ENCODE measurements around the gene NET1.
A peak's percentile ranks its signal among the peaks of the same experiment; 100 is the strongest.

Gene NET1

DNA sequence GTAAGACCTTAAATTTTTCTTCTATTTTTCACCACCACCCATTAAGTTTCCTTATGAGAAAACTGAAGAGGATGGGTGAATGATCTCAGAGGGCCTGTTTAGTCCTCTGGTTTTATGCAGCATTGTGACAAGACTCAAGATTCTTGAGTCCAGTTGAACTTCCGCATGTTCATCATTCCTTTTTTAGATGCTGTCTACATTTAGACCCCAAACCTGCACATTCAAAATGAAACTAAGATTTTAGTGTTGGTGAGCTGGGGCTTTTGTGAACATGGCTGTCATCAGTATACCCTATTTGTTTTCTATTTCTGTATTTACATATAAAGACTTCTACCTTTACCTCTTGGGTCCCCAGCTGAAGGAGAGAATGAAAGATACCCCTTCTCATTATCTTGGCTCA, 31.1 kb downstream of the NET1 start:
- no peak for DNase-seq

GRCh38 chr10:5445006-5445405, 32.6 kb downstream of the NET1 start:
- no peak for DNase-seq

DNA sequence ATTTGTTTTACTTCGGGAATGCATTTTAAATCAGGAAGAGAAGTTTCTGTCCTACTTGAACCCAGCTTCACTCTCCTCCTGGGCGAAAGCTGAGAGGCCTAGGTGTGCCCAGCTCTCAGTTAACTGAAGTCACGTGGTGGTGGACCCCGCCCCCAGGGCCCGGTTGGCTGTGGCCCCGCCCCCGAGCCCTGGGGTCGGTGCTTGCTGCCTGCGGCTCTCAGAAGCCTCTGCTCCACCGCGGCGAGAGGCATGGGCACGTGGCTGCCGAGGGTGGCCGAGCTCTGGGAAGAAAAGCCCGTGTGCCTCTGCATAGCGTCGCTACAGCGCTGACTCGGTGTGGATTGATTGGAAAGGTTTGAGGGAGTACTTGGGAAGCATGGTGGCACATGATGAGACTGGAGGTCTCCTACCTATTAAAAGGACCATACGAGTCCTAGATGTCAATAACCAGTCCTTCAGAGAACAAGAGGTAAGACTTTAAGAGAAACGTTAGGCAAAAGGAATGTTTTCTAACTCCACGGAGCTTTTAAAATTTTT, 34.1 kb downstream of the NET1 start:
- DNase-seq, result peak; percentile 63 to 83

DNA sequence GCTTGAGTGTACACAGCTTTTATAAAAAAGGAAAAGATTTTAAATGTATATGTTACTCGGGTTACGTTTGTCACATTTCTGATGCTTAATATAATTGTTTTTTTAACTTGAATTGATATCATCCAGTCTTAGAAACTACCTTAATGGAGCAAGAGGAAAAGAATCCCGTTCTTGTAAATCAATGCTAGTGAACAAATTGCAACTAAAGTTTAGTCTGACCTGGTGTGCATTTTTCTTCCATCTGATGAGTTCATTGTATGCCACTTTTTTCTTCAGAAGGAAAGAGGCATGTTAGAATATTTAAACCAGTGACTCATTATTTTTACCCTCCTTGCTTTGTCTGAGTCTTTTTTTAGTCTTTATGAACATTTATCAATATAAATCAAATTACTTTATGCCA, 34.7 kb downstream of the NET1 start:
- no peak for DNase-seq

GRCh38 chr10:5447611-5448071, 35.3 kb downstream of the NET1 start:
- DNase-seq, result no peak

DNA sequence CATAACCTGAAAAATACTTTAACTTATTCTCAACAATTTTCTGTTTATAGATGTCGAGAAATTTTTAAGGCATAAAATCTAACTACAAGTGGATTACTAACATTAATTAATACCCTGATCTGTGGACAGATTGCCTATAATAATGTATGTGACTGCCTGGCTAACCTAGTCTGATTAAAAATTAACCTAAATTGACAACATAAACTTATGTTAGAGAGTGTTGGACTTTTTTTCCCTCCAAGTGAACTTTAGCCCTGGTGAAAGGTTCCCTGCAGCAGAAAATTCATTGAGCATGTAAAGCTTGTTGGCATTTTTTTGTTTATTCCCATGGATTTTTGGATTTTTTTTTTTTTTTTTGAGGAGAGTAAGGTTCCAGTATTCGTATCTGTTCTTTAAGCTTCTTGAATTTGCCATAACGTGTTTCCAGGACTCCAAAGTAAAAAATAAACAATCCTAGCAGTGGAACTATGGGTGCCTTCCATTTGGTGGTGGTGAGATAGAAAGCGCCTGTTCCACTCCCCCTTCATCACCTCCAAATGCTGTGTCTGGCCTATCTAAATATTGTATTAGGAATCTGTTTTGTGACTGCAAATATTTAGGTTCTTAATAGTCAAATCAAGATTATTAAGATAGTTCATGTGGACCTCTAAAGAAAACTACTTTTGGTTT, 36.1 kb downstream of the NET1 start:
- no peak for DNase-seq

DNA sequence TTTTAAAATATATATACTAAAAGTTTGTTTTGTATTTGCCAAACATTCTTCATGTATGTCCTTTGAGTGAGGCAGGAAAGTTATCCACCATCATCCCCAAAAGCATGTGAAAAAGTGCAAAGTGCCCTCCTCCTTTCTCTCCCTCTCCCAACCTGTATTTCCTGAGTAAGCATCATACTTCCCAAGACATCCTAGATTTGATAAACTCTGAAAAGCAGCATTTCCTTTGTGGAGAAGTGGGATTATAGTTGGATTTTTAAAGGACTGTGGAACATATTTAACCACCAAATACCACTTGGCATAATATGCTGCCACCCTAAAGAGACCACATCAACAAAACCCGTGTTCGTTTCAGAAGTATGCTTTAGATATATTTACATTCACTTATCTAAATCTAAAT, 36.9 kb downstream of the NET1 start:
- DNase-seq, result no peak

DNA sequence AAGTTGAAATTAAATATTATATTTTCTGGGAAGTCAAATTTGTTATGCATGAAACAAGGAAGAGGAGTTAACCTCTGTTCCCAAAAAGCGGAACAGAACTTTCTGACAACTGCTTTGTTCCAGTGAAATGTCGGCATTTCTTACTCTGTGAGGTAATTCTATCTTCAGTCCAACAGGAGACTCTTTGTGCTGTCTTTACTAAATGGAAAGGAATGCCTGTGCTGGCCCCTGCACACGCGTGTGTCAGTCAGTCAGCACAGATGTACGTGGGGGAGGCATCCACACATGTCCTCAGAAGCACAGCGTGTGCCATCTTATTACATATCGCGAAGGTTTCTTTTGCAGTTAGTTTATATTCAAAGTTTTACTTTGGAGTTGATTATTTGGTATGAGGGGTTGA, 37.5 kb downstream of the NET1 start:
- DNase-seq, result no peak

DNA sequence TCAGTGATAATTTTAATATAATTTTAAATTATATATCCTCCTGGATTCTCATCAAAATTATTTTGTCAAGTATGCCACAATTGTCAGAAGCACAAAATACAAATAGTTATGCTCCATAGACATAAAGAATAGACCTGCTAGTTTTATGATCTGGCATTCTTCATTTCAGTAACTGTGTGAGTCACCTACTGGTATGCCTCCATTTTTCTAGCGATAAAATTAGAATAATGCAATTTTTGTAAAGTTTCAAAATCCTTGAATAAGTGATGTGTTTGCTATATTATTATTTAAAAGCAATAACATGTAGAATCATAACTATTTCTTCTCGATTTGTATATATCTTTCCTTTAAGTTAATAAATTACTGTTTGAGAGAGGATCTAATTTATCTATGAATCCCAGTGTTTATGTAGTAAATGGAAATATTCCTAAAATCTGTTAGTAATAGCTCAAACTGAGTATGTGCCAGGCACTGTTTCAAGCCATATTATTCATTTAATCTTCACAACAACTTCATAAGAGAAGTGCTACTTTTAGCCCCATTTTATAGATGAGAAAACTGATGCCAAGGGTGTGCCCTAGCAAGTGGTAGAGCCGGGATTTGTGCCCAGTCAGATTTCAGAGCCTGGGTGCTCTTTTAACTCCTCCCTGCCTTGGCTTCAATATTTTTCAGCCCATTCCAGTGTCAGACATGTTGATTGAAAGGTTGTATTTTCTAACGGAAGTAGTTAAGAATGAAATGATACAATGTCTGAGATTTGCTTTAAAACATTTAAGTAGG, 38.4 kb downstream of the NET1 start:
- DNase-seq, result no peak

- no peak for DNase-seq
Observed at GRCh38 chr10:5453749-5454489, 41.6 kb downstream of the NET1 start.

GRCh38 chr10:5456563-5456962, 44.2 kb downstream of the NET1 start:
- DNase-seq, result no peak

DNA sequence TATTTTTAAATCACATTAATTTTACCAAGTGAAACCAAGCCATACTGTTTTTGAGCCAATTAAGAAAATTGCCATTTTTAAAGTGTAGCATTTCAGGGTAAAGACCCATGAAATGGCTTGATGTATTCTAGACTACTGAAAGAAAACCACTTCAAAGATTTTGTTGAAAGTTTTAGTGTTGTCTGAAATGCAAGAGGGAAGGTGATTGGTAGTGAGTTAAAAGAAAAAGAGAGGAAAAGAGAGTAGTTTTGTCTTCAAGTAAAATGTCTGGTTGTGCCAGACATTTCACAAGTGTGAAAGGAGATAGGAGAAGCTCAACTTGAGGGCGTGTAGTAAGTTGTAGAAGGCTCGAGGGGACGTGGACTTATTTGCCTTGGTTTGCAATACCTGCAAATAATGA, 45.4 kb downstream of the NET1 start:
- DNase-seq, result no peak

GRCh38 chr10:5458425-5458824, 46.1 kb downstream of the NET1 start:
- no peak for DNase-seq

DNA sequence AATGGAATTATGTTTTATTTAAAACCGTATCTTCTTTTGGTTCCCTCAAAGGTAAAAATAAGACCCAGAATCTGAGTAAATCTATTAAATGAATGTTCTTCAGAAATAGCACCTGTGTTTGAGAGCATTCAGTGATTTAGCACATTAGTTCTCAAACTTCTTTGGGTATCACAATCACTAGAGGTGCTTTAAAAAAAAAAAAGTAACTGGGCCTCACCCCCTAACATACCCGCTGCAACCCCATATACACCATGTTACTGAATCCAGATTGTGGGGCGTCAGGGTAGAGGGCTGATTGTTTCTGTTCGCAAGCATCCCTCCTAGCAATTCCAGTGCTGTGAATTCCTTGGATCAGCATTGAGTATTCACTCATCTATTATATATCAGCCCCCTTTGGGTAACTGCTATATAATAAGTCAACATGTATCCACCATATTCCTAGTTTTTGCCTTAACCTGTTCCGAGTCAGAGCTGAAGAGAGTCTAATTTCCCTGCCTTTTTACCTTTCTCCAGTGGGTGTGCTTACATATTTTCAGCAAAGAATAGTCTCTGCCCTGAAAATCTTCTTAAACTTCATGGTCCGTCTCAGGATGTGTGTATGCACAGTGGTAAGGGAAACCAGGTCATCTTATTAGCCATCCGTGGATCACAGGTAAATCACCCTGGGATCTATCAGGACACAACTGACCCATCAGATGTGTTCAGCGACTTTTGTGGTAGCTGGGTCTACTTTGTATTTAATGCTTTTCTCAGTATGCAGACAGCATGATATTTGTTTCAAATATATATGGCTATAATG, 46.8 kb downstream of the NET1 start:
- no peak for DNase-seq

DNA sequence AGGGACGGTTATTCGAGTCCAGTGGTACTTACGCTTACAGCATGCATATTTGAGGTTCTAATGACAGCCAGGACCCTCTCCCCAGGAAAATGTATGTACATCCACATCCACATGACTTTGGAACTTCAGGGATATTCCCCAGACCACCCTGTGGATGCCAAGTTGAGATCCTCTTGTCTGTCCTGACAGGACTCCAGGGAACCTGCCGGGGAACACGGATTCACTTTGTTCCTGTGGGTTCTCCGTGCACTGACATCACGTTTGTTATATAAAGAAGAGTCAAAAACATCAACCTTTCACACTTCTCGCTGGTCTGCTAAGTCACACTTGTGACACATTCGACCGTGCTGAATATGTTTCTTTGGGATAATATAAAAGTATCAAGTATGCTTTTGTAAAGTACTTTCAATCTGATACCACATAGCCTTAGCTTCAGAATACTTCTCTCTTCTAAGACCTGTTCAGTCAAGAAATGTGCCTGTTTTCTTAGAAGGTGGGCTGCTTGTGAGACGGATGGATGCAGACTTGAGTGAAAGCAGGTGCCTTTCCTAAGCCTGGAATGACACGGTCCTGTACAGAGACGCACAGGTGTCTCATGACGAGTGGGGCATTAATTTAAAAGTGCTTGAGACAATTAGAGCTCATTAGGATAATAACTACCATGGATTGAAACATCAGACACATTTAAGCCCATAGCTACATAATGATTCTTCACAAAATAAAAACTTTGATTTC, 48.3 kb downstream of the NET1 start:
- DNase-seq, result no peak

GRCh38 chr10:5461203-5461588, 48.8 kb downstream of the NET1 start:
- DNase-seq, result no peak

GRCh38 chr10:5461914-5462840, 49.8 kb downstream of the NET1 start:
- no peak for DNase-seq

DNA sequence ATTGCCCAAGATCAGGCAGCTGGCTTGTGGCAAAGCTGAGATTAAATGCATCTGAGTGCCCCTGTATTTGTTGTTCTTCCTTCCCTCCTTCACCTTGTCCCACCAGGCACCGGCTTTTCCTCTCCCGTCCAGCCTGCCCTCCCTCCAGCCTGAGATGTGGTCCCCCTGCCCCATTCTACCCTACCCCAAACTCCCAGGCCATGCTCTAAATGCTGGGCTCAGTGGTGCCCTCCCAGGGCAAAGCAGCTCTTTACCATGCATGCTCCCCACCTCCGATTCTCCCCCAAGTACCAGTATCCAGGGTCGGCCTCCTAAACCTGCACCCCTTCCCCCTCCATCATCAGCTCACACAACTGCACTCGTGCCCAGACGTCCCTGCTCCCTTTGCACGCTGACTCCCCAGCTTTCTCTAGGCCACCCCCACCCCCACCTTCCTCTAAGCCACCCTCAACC, 50.5 kb downstream of the NET1 start:
- no peak for DNase-seq

GRCh38 chr10:5464546-5464945, 52.2 kb downstream of the NET1 start:
- DNase-seq, result no peak

- DNase-seq, result no peak
Observed at GRCh38 chr10:5465976-5466450, 53.7 kb downstream of the NET1 start.
